HepG2 (cell line): ENCODE data around the gene KAZALD1. TPM values are rescaled to one million over a fixed set of nuclear protein-coding genes. Genes with fewer than 3 reads are reported as not detected.
A peak's percentile ranks its signal among the peaks of the same experiment; 100 is the strongest.

ENCODE experiments used
- AGO1 ChIP-seq: fragments of 200-400 bp; formaldehyde crosslinking; IDR thresholded peaks from 2 replicates; pipeline ENCODE4 v1.6.1; 2017; ENCODE audit warnings: mild to moderate bottlenecking, low read depth, low read length, moderate library complexity; ENCODE audit not compliant: poor library complexity, severe bottlenecking
- EHMT2 ChIP-seq: fragments of 200-600 bp; sonication (generic); IDR thresholded peaks from 2 replicates; pipeline ENCODE4 v1.7.0; 2017; ENCODE audit warnings: antibody characterized with exemption, low read depth, low read length, borderline replicate concordance
- HOXD1 ChIP-seq: sonication (generic); formaldehyde crosslinking; IDR thresholded peaks from 2 replicates; pipeline ENCODE4 v1.5.0; 2020; ENCODE audit warnings: missing genetic modification reagents
- IKZF1 ChIP-seq: fragments of 450-650 bp; IDR thresholded peaks from 2 replicates; pipeline ENCODE4 v1.7.1; 2016
- KDM4B ChIP-seq: sonication (generic); formaldehyde crosslinking; IDR thresholded peaks from 2 replicates; pipeline ENCODE4 v1.4.0; 2020; ENCODE audit warnings: missing genetic modification reagents
- KLF13 ChIP-seq: sonication (generic); formaldehyde crosslinking; IDR thresholded peaks from 2 replicates; pipeline ENCODE4 v1.4.0; 2020; ENCODE audit warnings: mild to moderate bottlenecking, missing genetic modification reagents
- MLXIP ChIP-seq: sonication (generic); formaldehyde crosslinking; IDR thresholded peaks from 2 replicates; pipeline ENCODE4 v1.9.0; 2021; ENCODE audit warnings: missing genetic modification reagents, borderline replicate concordance
- NAIF1 ChIP-seq: sonication (generic); formaldehyde crosslinking; IDR thresholded peaks from 2 replicates; pipeline ENCODE4 v1.5.0; 2020; ENCODE audit warnings: mild to moderate bottlenecking, missing genetic modification reagents, borderline replicate concordance
- NONO ChIP-seq, 2 experiments: fragments of 450-650 bp in 1 of 2; sonication (generic) in 1 of 2; formaldehyde crosslinking in 1 of 2; IDR thresholded peaks in 1 of 2; conservative IDR thresholded peaks in 1 of 2; 2 replicates each; pipeline versions ENCODE4 v1.6.1 to v1.8.0; 2017 to 2022; ENCODE audit warnings: mild to moderate bottlenecking in 1 of 2, missing genetic modification reagents in 1 of 2, moderate library complexity in 1 of 2
- RFXAP ChIP-seq: sonication (generic); formaldehyde crosslinking; IDR thresholded peaks from 2 replicates; pipeline ENCODE4 v1.4.0; 2020; ENCODE audit warnings: missing genetic modification reagents, borderline replicate concordance
- SRF ChIP-seq: IDR thresholded peaks from 2 replicates; pipeline ENCODE4 v1.6.1; 2011; ENCODE audit warnings: mild to moderate bottlenecking, low read depth, low read length, moderate library complexity
- ZBTB7A ChIP-seq: sonication (generic); formaldehyde crosslinking; IDR thresholded peaks from 2 replicates; pipeline ENCODE4 v1.8.0; 2022; ENCODE audit warnings: mild to moderate bottlenecking, missing genetic modification reagents
- ZHX1 ChIP-seq: sonication (generic); formaldehyde crosslinking; IDR thresholded peaks from 2 replicates; pipeline ENCODE4 v1.8.1; 2022; ENCODE audit warnings: low read depth, mild to moderate bottlenecking, missing genetic modification reagents
- ZNF235 ChIP-seq: sonication (generic); formaldehyde crosslinking; IDR thresholded peaks from 2 replicates; pipeline ENCODE4 v1.8.1; 2023; ENCODE audit warnings: mild to moderate bottlenecking, missing genetic modification reagents, borderline replicate concordance
- ZNF263 ChIP-seq: sonication (generic); formaldehyde crosslinking; IDR thresholded peaks from 2 replicates; pipeline ENCODE4 v1.4.0; 2020; ENCODE audit warnings: missing genetic modification reagents
- ZNF333 ChIP-seq: sonication (generic); formaldehyde crosslinking; IDR thresholded peaks from 2 replicates; pipeline ENCODE4 v1.4.0; 2020; ENCODE audit warnings: mild to moderate bottlenecking, missing genetic modification reagents, borderline replicate concordance
- ZNF597 ChIP-seq: sonication (generic); formaldehyde crosslinking; IDR thresholded peaks from 2 replicates; pipeline ENCODE4 v1.5.0; 2020; ENCODE audit warnings: missing genetic modification reagents
- ZNF749 ChIP-seq: sonication (generic); formaldehyde crosslinking; IDR thresholded peaks from 2 replicates; pipeline ENCODE4 v1.8.0; 2022; ENCODE audit warnings: mild to moderate bottlenecking, missing genetic modification reagents, moderate library complexity, borderline replicate concordance
- ZNF761 ChIP-seq: sonication (generic); formaldehyde crosslinking; conservative IDR thresholded peaks from 2 replicates; pipeline ENCODE4 v1.4.0; 2020; ENCODE audit warnings: mild to moderate bottlenecking, missing genetic modification reagents
- ZNF800 ChIP-seq: sonication (generic); formaldehyde crosslinking; IDR thresholded peaks from 2 replicates; pipeline ENCODE4 v1.4.0; 2020; ENCODE audit warnings: missing genetic modification reagents
- polyA plus RNA-seq, 8 experiments: library from polyadenylated mRNA; depleted of rRNA in 3 of 8; stranded (reverse) in 7 of 8; unstranded in 1 of 8; fragments of >200 nt; fragmentation: Illumina TruSeq in 4 of 8; extraction: Trizol in 4 of 8; gene quantifications; 2 replicates each; pipeline versions ENCODE4 v1.2.1 to v1.2.3, GENCODE V29; 2011 to 2016; ENCODE audit warnings: low read depth in 4 of 8, missing spikeins in 1 of 8, mixed read lengths in 1 of 8; ENCODE audit not compliant: insufficient read depth in 1 of 8
- total RNA-seq, 5 experiments: library from RNA; depleted of rRNA; stranded (reverse); fragments of >200 nt; fragmentation: Illumina TruSeq; extraction: Trizol; gene quantifications; 2 replicates each; pipeline ENCODE4 v1.2.3, GENCODE V29; 2016; ENCODE audit warnings: low read depth in 1 of 5

The KAZALD1 gene
- total and polyA plus RNA-seq, 2 of the 13 experiments (the other 11 are each of a cell fraction or from before 2014, with no cell fraction given) = 16.7 to 27.7 TPM

GRCh38 chr10:101066146-101066895, 4.5 kb downstream of the KAZALD1 start (continued):
- peak; percentile 48 for TF ChIP-seq ZNF800
- TF ChIP-seq ZBTB7A (CRISPR knock-in tag) = peak; percentile 70; the same call in 1 of the 2 replicates
- TF ChIP-seq IKZF1 = no peak
- no peak for TF ChIP-seq NAIF1 (CRISPR knock-in tag)
- no peak for TF ChIP-seq NONO (IDR thresholded peaks at IDR 0.05)
- TF ChIP-seq NONO (CRISPR knock-in tag; conservative IDR thresholded peaks at IDR 0.05) = peak; percentile 83
- no peak for TF ChIP-seq ZNF263 (CRISPR knock-in tag)
- TF ChIP-seq SRF = no peak
- TF ChIP-seq AGO1 = peak; percentile 95
- TF ChIP-seq ZNF333 (CRISPR knock-in tag) = no peak
- no peak for TF ChIP-seq EHMT2
- TF ChIP-seq MLXIP (CRISPR knock-in tag) = no peak
- TF ChIP-seq KDM4B = no peak
- TF ChIP-seq HOXD1 (CRISPR knock-in tag) = no peak
- TF ChIP-seq ZNF761 (CRISPR knock-in tag) = peak; percentile 80; the same call in 1 of the 2 replicates
- TF ChIP-seq ZHX1 (CRISPR knock-in tag) = 0 out of 2 replicates have a peak, but pooled peaks have one; percentile 50
- no peak for TF ChIP-seq ZNF597 (CRISPR knock-in tag)
- TF ChIP-seq KLF13 (CRISPR knock-in tag) = 0 out of 2 replicates have a peak, but pooled peaks have one; percentile 21
- TF ChIP-seq ZNF235 (CRISPR knock-in tag) = no peak
- TF ChIP-seq RFXAP (CRISPR knock-in tag) = no peak
- no peak for TF ChIP-seq ZNF749 (CRISPR knock-in tag)
